BJ (cell line): ENCODE data around the gene ELF4. TPM values are rescaled to one million over a fixed set of nuclear protein-coding genes. Genes with fewer than 3 reads are reported as not detected.

Source experiments
- CTCF ChIA-PET: fragments of 350-600 bp; formaldehyde crosslinking; extraction: SDS; loops from one replicate; lab custom pipeline; 2021; ENCODE audit warnings: antibody characterized with exemption, inconsistent platforms; lab: Yijun Ruan, JAX
- POLR2A ChIA-PET: fragments of 300-600 bp; sonication (Branson Sonifier 250); formaldehyde crosslinking; extraction: SDS; loops from one replicate; lab custom pipeline; 2021; ENCODE audit warnings: antibody characterized with exemption; lab: Charles Lee
- DNase-seq: peaks from one replicate; pipeline ENCODE4 v3.0.0-alpha.2; 2011; ENCODE audit warnings: low read depth
- H3K27me3 ChIP-seq: 2 replicates; pipeline ENCODE4 v1.6.0; 2011; ENCODE audit warnings: low read length; ENCODE audit not compliant: control insufficient read depth, insufficient read depth
- H3K36me3 ChIP-seq: 2 replicates; pipeline ENCODE4 v1.5.1; 2011; ENCODE audit warnings: low read length; ENCODE audit not compliant: control insufficient read depth, insufficient read depth
- H3K4me3 ChIP-seq: 2 replicates; pipeline ENCODE4 v1.5.1; 2011; ENCODE audit warnings: low read depth, mild to moderate bottlenecking, control low read depth, low read length
- CTCF ChIP-seq: IDR thresholded peaks from 2 replicates; pipeline ENCODE4 v1.5.1; 2011; ENCODE audit warnings: low read depth, mild to moderate bottlenecking, control low read depth, inconsistent platforms, low read length, moderate library complexity; ENCODE audit not compliant: insufficient read depth
- polyA plus RNA-seq: library from polyadenylated mRNA; depleted of rRNA; stranded (reverse); fragments of >200 nt; gene quantifications from 2 replicates; pipeline ENCODE4 v1.2.3, GENCODE V29; 2011

ELF4 gene
- polyA plus RNA-seq, 1 experiment = 31.1 TPM

- no peaks in the 10 kb centered on the region for H3K27me3 ChIP-seq
- no peak for DNase-seq
- TF ChIP-seq CTCF = no peak
- no peak overlapping the region for H3K4me3 ChIP-seq
- ChIA-PET CTCF (interaction anchor here (3.6 kb wide), 1 partner anchor 47 kb away, joined by 9 read pairs; no protein-coding TSS in a partner anchor), POLR2A (no interaction called here)
- no peaks in the 10 kb centered on the region for H3K36me3 ChIP-seq
These were observed 34.8 kb upstream of the ELF4 start for GRCh38 chrX:130145123-130145522.

- DNase-seq = no peak
- TF ChIP-seq CTCF = 0 out of 2 replicates have a peak, but pooled peaks have one; percentile 5
- CTCF ChIA-PET = interaction anchor here (3.6 kb wide), 1 partner anchor 48 kb away, joined by 9 read pairs; no protein-coding TSS in a partner anchor
These were observed 34.2 kb upstream of the ELF4 start for GRCh38 chrX:130144509-130144908.

DNA sequence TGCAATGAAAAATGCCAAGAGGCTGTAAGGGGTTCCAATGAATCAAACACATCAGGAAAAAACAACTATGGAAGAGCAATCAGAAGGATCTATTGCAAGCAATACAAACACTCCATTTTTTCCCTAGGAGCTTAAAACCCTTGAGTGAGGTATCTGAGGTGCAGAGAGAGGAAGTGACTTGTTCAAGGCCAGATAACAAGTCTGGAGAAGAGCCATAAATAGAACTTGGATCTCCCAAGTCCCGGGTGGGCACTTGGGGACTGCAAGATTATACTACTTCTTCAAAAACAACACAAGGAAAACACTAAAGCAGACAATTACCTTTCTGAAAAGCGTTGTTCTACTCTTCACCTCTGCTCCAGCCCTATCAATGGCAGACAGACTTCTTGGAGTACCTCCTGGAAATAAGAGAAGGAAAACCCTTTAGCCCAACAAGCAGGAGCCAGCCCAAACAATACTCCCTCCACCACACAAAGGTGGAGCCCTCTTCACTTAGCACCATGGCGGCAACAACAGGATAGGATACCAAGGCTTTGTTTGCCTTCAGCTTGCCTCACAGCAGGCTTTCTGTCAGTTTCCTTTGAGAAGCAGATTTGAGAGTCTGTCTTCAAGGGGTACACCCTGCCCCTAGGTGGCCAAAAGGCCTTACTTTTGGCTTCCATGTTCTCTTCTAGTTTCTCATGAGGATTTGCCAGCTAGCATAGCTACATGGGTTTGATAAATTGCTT, 29.3 kb upstream of the ELF4 start:
- no peak for TF ChIP-seq CTCF
- ChIA-PET POLR2A (no interaction called here), CTCF (no interaction called here)
- H3K27me3 ChIP-seq = no peaks in the 10 kb centered on the region
- H3K36me3 ChIP-seq = peaks cover 1% of the 10 kb centered on the region
- no peak overlapping the region for H3K4me3 ChIP-seq
- DNase-seq = no peak

More at GRCh38 chrX:130144509-130144908, 34.2 kb upstream of the ELF4 start:
- POLR2A ChIA-PET = no interaction called here
- no peak overlapping the region for H3K4me3 ChIP-seq
- H3K27me3 ChIP-seq = no peaks in the 10 kb centered on the region
- H3K36me3 ChIP-seq = no peaks in the 10 kb centered on the region

GRCh38 chrX:130136961-130137360, 26.7 kb upstream of the ELF4 start:
- Histone ChIP-seq H3K27me3 (no peaks in the 10 kb centered on the region), H3K4me3 (no peak overlapping the region), H3K36me3 (peaks cover 1% of the 10 kb centered on the region)
- POLR2A ChIA-PET = no interaction called here
- CTCF ChIA-PET = interaction anchor here (1.4 kb wide), 1 partner anchor 55 kb away, joined by 3 read pairs; no protein-coding TSS in a partner anchor
- TF ChIP-seq CTCF = no peak
- no peak for DNase-seq

GRCh38 chrX:130136496-130136895, 26.2 kb upstream of the ELF4 start:
- ChIA-PET CTCF (no interaction called here), POLR2A (no interaction called here)
- Histone ChIP-seq H3K27me3 (no peaks in the 10 kb centered on the region), H3K4me3 (no peak overlapping the region), H3K36me3 (peaks cover 1% of the 10 kb centered on the region)
- no peak for DNase-seq
- no peak for TF ChIP-seq CTCF
